ENCODE results near the gene FADD.

- TF ChIP-seq EP300 (IDR thresholded peaks at IDR 0.05) (no peak), POLR2A (IDR thresholded peaks at IDR 0.05) (no peak)
- TF ChIP-seq, protein P1, sequence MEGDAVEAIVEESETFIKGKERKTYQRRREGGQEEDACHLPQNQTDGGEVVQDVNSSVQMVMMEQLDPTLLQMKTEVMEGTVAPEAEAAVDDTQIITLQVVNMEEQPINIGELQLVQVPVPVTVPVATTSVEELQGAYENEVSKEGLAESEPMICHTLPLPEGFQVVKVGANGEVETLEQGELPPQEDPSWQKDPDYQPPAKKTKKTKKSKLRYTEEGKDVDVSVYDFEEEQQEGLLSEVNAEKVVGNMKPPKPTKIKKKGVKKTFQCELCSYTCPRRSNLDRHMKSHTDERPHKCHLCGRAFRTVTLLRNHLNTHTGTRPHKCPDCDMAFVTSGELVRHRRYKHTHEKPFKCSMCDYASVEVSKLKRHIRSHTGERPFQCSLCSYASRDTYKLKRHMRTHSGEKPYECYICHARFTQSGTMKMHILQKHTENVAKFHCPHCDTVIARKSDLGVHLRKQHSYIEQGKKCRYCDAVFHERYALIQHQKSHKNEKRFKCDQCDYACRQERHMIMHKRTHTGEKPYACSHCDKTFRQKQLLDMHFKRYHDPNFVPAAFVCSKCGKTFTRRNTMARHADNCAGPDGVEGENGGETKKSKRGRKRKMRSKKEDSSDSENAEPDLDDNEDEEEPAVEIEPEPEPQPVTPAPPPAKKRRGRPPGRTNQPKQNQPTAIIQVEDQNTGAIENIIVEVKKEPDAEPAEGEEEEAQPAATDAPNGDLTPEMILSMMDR (IDR thresholded peaks at IDR 0.05) = no peak
Observed at GRCh38 chr11:70185348-70186055, 17.6 kb upstream of the FADD start.
